ENCODE data around the gene GNPTG.

Gene GNPTG

DNA sequence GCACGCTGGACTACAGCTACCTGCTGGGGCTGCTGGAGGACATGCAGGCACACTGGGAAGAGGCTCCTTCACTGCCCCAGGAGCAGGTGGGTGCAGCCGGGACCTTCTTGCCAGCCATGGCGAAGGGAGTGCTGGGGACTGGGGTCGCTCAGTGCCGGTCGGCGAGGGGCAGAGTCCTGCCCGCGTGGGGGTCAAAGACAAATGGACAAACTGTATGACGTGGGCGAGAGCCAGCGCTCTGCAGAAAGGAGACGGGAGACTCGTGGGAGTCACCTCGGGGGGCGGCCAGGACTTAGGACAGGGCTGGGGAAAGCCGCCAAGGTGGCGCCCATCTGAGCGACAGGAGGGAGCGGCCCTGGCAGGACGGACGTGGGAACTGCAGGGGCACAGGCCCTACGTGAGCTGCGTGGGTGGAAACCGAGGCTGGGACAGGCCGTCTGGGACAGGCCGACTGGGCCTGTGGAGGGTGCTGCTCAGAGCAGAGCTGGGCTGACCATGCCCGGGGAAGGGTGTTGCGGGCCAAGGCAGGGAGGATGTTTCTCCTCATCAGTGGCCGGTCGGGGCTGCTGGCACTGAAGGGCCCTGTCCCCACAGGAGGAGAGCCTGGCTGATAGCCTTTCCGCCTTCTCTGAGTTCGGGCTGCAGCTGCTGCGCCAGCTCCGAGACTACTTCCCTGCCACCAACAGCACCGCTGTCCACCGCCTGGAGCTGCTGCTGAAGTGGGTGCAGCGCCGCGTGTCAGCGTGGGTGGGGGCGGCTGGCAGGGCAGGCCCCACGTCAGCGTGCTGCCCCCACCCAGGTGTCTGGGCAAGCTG is 8.1 kb upstream of the GNPTG start:
- no peak for DNase-seq (ENCODE audit: low read depth)
- H3K4me3 ChIP-seq (ENCODE audit: low read depth, low read length): peak overlapping the region; percentile 29

DNA sequence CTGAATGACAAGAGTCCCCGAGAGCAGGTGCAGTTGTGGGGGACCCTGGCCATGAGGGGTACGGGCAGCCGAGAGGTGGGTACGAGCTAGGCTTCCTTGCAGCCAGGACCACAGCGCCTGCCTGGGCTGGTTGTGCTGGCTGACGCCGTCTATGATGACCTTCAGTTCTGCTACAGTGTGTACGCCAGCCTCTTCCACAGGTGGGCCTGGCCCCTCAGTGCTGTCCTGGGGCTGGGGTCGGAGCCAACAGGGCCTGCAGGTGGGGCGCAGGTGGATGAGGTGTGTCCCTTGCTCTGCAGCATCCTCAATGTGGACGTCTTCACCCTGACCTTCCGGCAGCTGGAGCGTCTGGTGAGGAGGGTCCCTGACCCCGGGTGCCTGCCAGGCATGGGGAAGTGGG is 7.2 kb upstream of the GNPTG start:
- no peak for DNase-seq (ENCODE audit: low read depth)
- no peak overlapping the region for H3K4me3 ChIP-seq (ENCODE audit: low read depth, low read length)

DNA sequence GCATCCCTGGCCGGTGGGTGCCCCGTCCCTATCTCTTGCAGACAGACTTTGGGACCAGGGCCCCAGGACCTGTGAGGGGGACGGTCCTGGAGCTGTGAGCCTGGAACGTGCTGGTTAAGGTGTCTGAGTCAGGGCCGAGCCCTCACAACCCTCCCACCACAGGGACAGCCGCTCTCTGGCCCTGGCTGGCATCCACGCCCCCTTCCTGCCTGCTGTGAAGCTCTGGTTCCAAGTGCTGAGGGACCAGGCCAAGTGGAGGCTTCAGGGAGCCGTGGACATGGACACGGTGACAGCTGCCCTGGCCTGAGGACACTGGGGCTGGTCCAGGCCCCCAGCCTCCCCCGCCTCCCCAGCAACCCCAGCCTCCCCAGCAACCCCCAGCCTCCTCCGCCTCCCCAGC is 6.6 kb upstream of the GNPTG start:
- DNase-seq (ENCODE audit: low read depth): no peak
- H3K4me3 ChIP-seq (ENCODE audit: low read depth, low read length): no peak overlapping the region

DNA sequence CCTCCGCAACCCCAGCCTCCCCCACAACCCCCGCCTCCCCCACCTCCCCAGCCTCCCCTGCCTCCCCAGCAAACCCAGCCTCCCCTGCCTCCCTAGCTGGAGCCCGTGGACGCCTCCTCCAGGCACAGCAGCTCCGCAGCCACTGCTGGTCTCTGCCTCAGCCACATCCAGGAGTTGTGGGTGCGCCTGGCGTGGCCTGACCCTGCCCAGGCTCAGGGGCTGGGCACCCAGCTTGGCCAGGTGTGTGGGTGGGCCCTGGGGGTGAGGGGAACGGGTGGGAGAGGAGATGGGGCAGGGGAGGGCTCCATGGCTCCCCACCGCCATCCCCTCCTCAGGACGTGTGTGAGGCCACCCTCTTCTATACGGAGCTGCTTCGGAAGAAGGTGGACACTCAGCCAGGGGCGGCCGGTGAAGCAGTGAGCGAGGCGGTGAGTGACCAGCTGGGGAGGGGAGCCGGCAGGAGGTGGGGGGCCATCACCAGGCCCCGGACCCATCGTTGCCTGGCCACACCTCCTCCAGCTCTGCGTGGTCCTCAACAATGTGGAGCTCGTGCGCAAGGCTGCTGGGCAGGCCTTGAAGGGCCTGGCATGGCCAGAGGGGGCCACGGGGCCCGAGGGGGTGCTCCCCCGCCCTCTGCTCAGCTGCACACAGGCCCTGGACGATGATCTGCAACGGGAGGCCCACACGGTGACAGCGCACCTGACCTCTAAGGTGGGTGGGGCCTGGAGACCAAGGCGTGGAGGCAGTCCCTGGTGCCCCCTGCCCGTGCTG is 5.9 kb upstream of the GNPTG start:
- DNase-seq (ENCODE audit: low read depth): no peak
- H3K4me3 ChIP-seq (ENCODE audit: low read depth, low read length): no peak overlapping the region

DNA sequence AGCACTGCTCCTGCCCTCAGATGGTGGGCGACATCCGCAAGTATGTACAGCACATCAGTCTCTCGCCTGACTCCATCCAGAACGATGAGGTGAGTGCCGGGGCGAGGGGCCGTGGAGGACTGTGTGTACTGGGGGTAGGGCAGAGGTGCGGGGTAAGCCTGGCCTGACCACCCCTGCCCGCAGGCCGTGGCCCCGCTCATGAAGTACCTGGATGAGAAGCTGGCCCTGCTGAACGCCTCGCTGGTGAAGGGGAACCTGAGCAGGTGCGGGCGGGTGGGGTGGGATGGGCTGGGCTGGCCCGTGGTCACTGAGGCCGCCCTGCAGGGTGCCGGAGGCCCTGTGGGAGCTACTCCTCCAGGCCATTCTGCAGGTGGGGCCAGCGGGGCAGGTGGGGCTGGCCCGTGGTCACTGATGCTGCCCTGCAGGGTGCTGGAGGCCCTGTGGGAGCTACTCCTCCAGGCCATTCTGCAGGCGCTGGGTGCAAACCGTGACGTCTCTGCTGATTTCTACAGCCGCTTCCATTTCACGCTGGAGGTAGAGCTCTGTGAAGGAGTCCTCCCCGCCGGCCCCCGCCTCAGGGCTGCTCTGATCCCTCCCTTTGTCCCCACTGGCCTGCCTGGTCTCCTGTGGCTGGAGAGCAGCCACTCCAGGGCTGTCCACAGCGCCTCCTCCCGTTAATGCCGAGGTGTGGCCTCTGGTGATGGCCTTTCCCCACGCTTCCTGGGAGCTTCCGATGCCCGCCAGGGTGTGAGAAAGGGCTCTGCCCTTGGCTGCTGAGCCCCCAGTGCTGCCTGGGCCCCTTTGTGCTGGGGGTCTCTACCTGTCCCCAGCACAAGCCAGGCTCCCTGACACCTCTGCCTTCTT is 5.1 kb upstream of the GNPTG start:
- H3K4me3 ChIP-seq (ENCODE audit: low read depth, low read length): no peak overlapping the region
- no peak for DNase-seq (ENCODE audit: low read depth)

DNA sequence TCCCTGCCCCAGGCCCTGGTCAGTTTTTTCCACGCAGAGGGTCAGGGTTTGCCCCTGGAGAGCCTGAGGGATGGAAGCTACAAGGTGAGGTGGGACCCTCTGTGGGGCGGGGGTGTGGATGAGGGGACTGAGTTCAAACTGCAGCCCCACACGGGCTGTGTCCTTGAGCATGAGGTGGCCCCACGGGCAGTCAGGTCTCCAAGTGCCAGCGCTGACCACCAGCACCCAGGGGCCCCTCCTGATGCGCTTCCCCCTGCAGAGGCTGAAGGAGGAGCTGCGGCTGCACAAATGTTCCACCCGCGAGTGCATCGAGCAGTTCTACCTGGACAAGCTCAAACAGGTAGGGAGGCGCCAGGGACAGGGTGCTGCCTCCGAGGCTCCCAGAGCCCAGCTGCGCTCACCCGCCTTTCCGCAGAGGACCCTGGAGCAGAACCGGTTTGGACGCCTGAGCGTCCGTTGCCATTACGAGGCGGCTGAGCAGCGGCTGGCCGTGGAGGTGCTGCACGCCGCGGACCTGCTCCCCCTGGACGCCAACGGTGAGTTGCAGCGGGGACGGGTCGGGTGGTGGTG is 4.4 kb upstream of the GNPTG start:
- DNase-seq (ENCODE audit: low read depth): no peak
- no peak overlapping the region for H3K4me3 ChIP-seq (ENCODE audit: low read depth, low read length)

GRCh38 chr16:1347962-1348361 is 3.8 kb upstream of the GNPTG start:
- H3K4me3 ChIP-seq (ENCODE audit: low read depth, low read length): no peak overlapping the region
- no peak for DNase-seq (ENCODE audit: low read depth)

DNA sequence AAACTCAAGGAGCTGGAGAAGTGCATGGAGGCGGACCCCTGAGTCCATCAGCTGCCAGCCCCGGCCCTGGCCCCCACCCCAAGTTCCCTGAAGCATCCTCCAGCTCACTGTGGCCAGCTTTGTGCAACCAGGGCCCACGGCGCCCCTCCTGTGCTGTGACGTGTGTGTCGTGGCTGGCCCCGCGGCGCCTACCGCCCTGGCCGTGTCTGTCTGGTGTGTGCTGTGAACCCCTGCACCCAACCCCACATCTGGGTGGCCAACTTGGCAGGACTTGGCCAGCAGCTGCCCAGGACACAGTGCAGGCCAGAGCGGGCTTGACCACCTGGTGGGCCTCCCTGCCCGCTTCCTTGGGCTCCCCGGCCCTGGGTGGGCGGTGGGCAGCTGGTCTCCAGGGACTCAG is 3.3 kb upstream of the GNPTG start:
- no peak for DNase-seq (ENCODE audit: low read depth)
- H3K4me3 ChIP-seq (ENCODE audit: low read depth, low read length): no peak overlapping the region

GRCh38 chr16:1348926-1349325 is 2.8 kb upstream of the GNPTG start:
- no peak for DNase-seq (ENCODE audit: low read depth)
- no peak overlapping the region for H3K4me3 ChIP-seq (ENCODE audit: low read depth, low read length)

DNA sequence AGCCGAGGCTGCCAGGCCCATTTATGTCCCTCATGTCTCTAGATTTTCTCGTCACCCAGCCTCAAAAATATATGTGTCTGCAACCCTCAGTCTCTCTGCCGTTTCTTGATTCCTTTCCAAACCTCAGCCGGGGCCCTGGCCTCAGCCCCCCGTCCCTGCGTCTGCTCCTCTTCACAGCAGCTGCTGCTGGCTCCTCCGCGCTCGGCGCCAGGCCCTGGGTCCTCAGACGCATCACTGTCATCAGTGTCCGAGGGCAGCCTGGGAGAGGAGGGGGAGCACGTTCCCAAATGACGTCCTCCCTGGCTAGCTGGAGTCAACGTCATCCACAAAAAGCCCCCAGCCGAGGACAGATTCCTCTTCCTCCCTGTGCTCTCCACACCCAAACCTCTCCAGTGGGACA is 2.4 kb upstream of the GNPTG start:
- no peak for DNase-seq (ENCODE audit: low read depth)
- no peak overlapping the region for H3K4me3 ChIP-seq (ENCODE audit: low read depth, low read length)

DNA sequence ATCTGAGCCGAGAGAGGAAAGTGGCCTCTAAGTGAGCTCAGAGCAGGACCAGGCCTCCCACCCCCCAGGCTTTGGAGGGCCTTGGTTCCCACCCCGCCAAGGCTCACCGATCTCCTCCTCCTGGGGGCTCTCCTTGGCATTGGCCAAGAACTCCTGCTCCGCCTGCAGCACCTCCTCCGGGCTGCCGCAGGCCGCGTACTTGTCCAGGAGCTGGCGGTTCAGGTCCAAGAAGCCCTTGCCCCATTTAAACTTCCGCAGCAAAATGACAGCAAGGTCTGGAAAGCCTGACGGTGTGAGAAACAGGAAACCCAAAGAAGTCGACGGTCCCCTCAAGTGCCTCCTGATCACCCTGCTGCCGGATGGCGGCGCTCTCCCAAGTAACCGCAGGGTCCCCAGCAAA is 1.8 kb upstream of the GNPTG start:
- H3K4me3 ChIP-seq (ENCODE audit: low read depth, low read length): no peak overlapping the region

GRCh38 chr16:1350691-1351090 is 1.0 kb upstream of the GNPTG start:
- no peak for DNase-seq (ENCODE audit: low read depth)
- H3K4me3 ChIP-seq (ENCODE audit: low read depth, low read length): peak overlapping the region; percentile 61

More for the DNA sequence above, 1.8 kb upstream of the GNPTG start:
- DNase-seq (ENCODE audit: low read depth): no peak

GRCh38 chr16:1351215-1351581 is 533 bp upstream of the GNPTG start:
- H3K4me3 ChIP-seq (ENCODE audit: low read depth, low read length): peak overlapping the region; percentile 61
- DNase-seq (ENCODE audit: low read depth): no peak

DNA sequence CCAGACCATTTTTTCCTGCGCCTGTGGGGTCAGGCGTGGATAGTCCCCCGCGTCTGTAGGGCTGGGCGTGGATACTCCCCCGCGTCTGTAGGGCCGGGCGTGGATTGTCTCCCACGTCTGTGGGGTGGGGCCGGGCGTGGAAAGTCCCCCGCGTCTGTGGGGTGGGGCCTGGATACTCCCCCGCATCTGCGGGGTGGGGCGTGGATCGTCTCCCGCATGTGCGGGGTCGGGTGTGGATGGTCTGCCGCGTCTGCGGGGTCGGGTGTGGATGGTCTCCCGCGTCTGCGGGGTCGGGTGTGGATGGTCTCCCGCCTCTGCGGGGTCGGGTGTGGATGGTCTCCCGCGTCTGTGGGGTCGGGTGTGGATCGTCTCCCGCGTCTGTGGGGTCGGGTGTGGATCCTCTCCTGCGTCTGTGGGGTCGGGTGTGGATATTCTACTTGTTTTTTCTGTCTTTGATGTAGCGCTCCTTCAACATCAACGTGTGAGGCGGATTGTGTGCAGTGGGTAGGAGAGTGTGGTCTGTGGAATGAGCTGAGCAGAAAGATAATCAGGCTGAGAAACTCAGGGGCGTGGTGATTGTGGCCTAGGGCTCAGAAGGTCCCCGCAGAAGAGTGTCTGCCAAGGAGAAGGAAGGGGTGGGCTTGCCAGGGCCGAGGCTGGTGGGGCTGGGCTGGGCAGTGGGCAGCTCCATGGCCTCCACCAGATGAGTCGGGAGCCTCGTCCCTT is 3.2 kb downstream of the GNPTG start:
- no peak for DNase-seq (ENCODE audit: low read depth)
- no peak overlapping the region for H3K4me3 ChIP-seq (ENCODE audit: low read depth, low read length)

- H3K4me3 ChIP-seq (ENCODE audit: low read depth, low read length): no peak overlapping the region
- DNase-seq (ENCODE audit: low read depth): no peak
These were observed 3.9 kb downstream of the GNPTG start for GRCh38 chr16:1355591-1355990.

GRCh38 chr16:1356061-1356900 is 4.5 kb downstream of the GNPTG start:
- H3K4me3 ChIP-seq (ENCODE audit: low read depth, low read length): no peak overlapping the region
- DNase-seq (ENCODE audit: low read depth): no peak

GRCh38 chr16:1357906-1358566 is 6.3 kb downstream of the GNPTG start:
- H3K4me3 ChIP-seq (ENCODE audit: low read depth, low read length): no peak overlapping the region
- no peak for DNase-seq (ENCODE audit: low read depth)

All from skeletal muscle cell (primary cell).